Measurements from ENCODE around the gene ATP6V0C. TPM values are rescaled to one million over a fixed set of nuclear protein-coding genes. Genes with fewer than 3 reads are reported as not detected.

Gene ATP6V0C
- total and polyA plus RNA-seq, 2 of the 13 experiments (the other 11 are each of a cell fraction or from before 2014, with no cell fraction given), result 10.4 to 20.1 TPM

DNA sequence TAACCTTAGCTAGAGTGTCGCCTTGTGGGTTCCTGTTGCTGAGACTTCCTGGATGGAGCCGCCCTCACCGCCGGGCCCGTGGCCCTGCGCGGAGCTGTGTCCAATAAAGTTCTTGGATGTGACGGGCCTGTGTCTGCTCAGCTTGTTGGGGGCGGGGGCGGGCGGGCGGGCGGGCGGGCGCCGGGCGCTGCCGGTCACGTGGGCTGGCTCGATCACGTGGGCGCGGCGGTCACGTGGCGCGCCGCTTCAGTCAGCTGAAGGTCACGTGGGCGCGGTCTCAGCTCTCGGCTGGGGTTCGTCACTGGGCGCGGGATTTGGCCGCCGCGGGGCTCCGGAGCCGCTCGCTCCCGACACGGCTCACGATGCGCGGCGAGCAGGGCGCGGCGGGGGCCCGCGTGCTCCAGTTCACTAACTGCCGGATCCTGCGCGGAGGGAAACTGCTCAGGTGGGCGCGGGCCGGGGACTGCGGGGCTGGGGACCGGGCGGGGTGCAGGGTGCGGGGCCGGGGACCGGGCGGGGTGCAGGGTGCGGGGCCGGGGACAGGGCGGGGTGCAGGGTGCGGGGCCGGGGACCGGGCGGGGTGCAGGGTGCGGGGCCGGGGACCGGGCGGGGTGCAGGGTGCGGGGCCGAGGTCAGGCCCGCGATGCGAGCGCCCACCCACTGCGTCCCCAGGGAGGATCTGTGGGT lies 6.5 kb downstream of the ATP6V0C start, which contains the start of gene AMDHD2 (continued):
- TF ChIP-seq, protein P1, sequence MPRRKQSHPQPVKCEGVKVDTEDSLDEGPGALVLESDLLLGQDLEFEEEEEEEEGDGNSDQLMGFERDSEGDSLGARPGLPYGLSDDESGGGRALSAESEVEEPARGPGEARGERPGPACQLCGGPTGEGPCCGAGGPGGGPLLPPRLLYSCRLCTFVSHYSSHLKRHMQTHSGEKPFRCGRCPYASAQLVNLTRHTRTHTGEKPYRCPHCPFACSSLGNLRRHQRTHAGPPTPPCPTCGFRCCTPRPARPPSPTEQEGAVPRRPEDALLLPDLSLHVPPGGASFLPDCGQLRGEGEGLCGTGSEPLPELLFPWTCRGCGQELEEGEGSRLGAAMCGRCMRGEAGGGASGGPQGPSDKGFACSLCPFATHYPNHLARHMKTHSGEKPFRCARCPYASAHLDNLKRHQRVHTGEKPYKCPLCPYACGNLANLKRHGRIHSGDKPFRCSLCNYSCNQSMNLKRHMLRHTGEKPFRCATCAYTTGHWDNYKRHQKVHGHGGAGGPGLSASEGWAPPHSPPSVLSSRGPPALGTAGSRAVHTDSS (CRISPR knock-in tag; conservative IDR thresholded peaks at IDR 0.05), result no peak
- TF ChIP-seq, protein P2, sequence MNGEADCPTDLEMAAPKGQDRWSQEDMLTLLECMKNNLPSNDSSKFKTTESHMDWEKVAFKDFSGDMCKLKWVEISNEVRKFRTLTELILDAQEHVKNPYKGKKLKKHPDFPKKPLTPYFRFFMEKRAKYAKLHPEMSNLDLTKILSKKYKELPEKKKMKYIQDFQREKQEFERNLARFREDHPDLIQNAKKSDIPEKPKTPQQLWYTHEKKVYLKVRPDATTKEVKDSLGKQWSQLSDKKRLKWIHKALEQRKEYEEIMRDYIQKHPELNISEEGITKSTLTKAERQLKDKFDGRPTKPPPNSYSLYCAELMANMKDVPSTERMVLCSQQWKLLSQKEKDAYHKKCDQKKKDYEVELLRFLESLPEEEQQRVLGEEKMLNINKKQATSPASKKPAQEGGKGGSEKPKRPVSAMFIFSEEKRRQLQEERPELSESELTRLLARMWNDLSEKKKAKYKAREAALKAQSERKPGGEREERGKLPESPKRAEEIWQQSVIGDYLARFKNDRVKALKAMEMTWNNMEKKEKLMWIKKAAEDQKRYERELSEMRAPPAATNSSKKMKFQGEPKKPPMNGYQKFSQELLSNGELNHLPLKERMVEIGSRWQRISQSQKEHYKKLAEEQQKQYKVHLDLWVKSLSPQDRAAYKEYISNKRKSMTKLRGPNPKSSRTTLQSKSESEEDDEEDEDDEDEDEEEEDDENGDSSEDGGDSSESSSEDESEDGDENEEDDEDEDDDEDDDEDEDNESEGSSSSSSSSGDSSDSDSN (CRISPR knock-in tag; IDR thresholded peaks at IDR 0.05), result peak; percentile 9; the same call in 1 of the 2 replicates
- no peak for TF ChIP-seq ZNF562 (CRISPR knock-in tag; IDR thresholded peaks at IDR 0.05; ENCODE audit: borderline replicate concordance)
- no peak for TF ChIP-seq KLF16 (CRISPR knock-in tag; IDR thresholded peaks at IDR 0.05)
- TF ChIP-seq FOXK1 (CRISPR knock-in tag; IDR thresholded peaks at IDR 0.05; ENCODE audit: borderline replicate concordance, low read depth), result no peak; the same call in 1 of the 2 replicates
- TF ChIP-seq AKAP8 (CRISPR knock-in tag; IDR thresholded peaks at IDR 0.05), result peak; percentile 96
- TF ChIP-seq ZNF749 (CRISPR knock-in tag; IDR thresholded peaks at IDR 0.05; ENCODE audit: borderline replicate concordance), result no peak
- TF ChIP-seq, protein P3, sequence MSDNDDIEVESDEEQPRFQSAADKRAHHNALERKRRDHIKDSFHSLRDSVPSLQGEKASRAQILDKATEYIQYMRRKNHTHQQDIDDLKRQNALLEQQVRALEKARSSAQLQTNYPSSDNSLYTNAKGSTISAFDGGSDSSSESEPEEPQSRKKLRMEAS (IDR thresholded peaks at IDR 0.05), result peak; percentile 95
- TF ChIP-seq, protein P4, sequence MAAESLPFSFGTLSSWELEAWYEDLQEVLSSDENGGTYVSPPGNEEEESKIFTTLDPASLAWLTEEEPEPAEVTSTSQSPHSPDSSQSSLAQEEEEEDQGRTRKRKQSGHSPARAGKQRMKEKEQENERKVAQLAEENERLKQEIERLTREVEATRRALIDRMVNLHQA (CRISPR knock-in tag; IDR thresholded peaks at IDR 0.05), result no peak
- peak in 1 of 2 experiments; percentile 24; a peak in 1 of 4 replicates for TF ChIP-seq REST (IDR thresholded peaks at IDR 0.05; ENCODE audit: borderline replicate concordance in 1 of 2, low read depth in 1 of 2, low read length in 2 of 2)
- TF ChIP-seq KAT8 (CRISPR knock-in tag; IDR thresholded peaks at IDR 0.05), result peak; percentile 64; the same call in 1 of the 2 replicates
- TF ChIP-seq ZNF550 (CRISPR knock-in tag; IDR thresholded peaks at IDR 0.05; ENCODE audit: borderline replicate concordance), result no peak
- TF ChIP-seq BHLHE40 (IDR thresholded peaks at IDR 0.05; ENCODE audit: low read length), result peak; percentile 95
- TF ChIP-seq MED8 (CRISPR knock-in tag; IDR thresholded peaks at IDR 0.05; ENCODE audit: insufficient replicate concordance), result peak; percentile 1
- no peak for TF ChIP-seq ISL2 (CRISPR knock-in tag; IDR thresholded peaks at IDR 0.05)
- TF ChIP-seq, protein P5, sequence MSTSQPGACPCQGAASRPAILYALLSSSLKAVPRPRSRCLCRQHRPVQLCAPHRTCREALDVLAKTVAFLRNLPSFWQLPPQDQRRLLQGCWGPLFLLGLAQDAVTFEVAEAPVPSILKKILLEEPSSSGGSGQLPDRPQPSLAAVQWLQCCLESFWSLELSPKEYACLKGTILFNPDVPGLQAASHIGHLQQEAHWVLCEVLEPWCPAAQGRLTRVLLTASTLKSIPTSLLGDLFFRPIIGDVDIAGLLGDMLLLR (CRISPR knock-in tag; IDR thresholded peaks at IDR 0.05), result 0 out of 2 replicates have a peak, but pooled peaks have one; percentile 33
- TF ChIP-seq ZFP37 (CRISPR knock-in tag; IDR thresholded peaks at IDR 0.05; ENCODE audit: borderline replicate concordance), result no peak
- TF ChIP-seq ZNF230 (CRISPR knock-in tag; IDR thresholded peaks at IDR 0.05), result no peak
- peak; percentile 79 for TF ChIP-seq PHF20 (CRISPR knock-in tag; IDR thresholded peaks at IDR 0.05)
- TF ChIP-seq KMT2A (CRISPR knock-in tag; IDR thresholded peaks at IDR 0.05), result no peak
- TF ChIP-seq ZFY (CRISPR knock-in tag; IDR thresholded peaks at IDR 0.05), result peak; percentile 62
